HG03196 (cell line): ENCODE results near the gene CIITA.
"Not testable (repeated sequence)": the region's sequence is repeated elsewhere in the genome, so short reads cannot be mapped to it uniquely, and the experiment has no call there.

Source experiments
- ATAC-seq: cut with Tn5 transposase; IDR thresholded peaks from one replicate; pipeline ENCODE4 v1.9.1; 2021; ENCODE audit not compliant: unreplicated experiment

CIITA gene

GRCh38 chr16:10916534-10916933, 39.5 kb downstream of the CIITA start:
- no peak for ATAC-seq

GRCh38 chr16:10918294-10919002, 41.4 kb downstream of the CIITA start:
- ATAC-seq = no peak

- no peak for ATAC-seq
Observed at GRCh38 chr16:10919003-10919351, 42.0 kb downstream of the CIITA start.

GRCh38 chr16:10920726-10921427, 43.9 kb downstream of the CIITA start:
- ATAC-seq = no peak

GRCh38 chr16:10921536-10922327, 44.7 kb downstream of the CIITA start:
- ATAC-seq = no peak

GRCh38 chr16:10922328-10923145, 45.5 kb downstream of the CIITA start:
- no peak for ATAC-seq

GRCh38 chr16:10923146-10923649, 46.2 kb downstream of the CIITA start:
- ATAC-seq = no peak

GRCh38 chr16:10923650-10924214, 46.7 kb downstream of the CIITA start:
- no peak for ATAC-seq

GRCh38 chr16:10925285-10925684, 48.3 kb downstream of the CIITA start:
- not testable (repeated sequence) for ATAC-seq

- ATAC-seq = no peak
Observed at GRCh38 chr16:10926094-10926493, 49.1 kb downstream of the CIITA start.

- ATAC-seq = no peak
Observed at GRCh38 chr16:10926867-10927266, 49.9 kb downstream of the CIITA start.

GRCh38 chr16:10927497-10928112, 50.6 kb downstream of the CIITA start:
- no peak for ATAC-seq

- ATAC-seq = not testable (repeated sequence)
Observed at GRCh38 chr16:10929097-10929496, 52.1 kb downstream of the CIITA start.

GRCh38 chr16:10929853-10930754, 53.1 kb downstream of the CIITA start:
- no peak for ATAC-seq

- no peak for ATAC-seq
Observed at GRCh38 chr16:10930755-10931093, 53.7 kb downstream of the CIITA start.

GRCh38 chr16:10931134-10931533, 54.1 kb downstream of the CIITA start:
- no peak for ATAC-seq

- no peak for ATAC-seq
Observed at GRCh38 chr16:10931977-10932632, 55.1 kb downstream of the CIITA start.

GRCh38 chr16:10932959-10933710, 56.1 kb downstream of the CIITA start:
- ATAC-seq = no peak
